ENCODE results near the gene INPP4A.

DNA sequence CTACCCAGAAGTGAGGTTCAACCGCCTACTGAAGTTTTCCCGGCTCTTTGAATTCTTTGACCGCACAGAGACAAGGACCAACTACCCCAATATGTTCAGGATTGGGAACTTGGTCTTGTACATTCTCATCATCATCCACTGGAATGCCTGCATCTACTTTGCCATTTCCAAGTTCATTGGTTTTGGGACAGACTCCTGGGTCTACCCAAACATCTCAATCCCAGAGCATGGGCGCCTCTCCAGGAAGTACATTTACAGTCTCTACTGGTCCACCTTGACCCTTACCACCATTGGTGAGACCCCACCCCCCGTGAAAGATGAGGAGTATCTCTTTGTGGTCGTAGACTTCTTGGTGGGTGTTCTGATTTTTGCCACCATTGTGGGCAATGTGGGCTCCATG lies 48.7 kb upstream of the INPP4A start:
- TF ChIP-seq HMG20A (CRISPR knock-in tag; IDR thresholded peaks at IDR 0.05; ENCODE audit: borderline replicate concordance), result no peak
- no peak for TF ChIP-seq SMAD1 (CRISPR knock-in tag; IDR thresholded peaks at IDR 0.05; ENCODE audit: borderline replicate concordance, low read depth)
- TF ChIP-seq, protein P1, sequence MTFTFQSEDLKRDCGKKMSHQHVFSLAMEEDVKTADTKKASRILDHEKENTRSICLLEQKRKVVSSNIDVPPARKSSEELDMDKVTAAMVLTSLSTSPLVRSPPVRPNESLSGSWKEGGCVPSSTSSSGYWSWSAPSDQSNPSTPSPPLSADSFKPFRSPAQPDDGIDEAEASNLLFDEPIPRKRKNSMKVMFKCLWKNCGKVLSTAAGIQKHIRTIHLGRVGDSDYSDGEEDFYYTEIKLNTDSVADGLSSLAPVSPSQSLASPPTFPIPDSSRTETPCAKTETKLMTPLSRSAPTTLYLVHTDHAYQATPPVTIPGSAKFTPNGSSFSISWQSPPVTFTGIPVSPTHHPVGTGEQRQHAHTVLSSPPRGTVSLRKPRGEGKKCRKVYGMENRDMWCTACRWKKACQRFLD (CRISPR knock-in tag; IDR thresholded peaks at IDR 0.05; ENCODE audit: borderline replicate concordance), result no peak
- TF ChIP-seq ZNF670 (CRISPR knock-in tag; IDR thresholded peaks at IDR 0.05; ENCODE audit: borderline replicate concordance), result no peak
- TF ChIP-seq SRF (IDR thresholded peaks at IDR 0.05; ENCODE audit: low read depth, low read length), result no peak
- TF ChIP-seq, protein P2, sequence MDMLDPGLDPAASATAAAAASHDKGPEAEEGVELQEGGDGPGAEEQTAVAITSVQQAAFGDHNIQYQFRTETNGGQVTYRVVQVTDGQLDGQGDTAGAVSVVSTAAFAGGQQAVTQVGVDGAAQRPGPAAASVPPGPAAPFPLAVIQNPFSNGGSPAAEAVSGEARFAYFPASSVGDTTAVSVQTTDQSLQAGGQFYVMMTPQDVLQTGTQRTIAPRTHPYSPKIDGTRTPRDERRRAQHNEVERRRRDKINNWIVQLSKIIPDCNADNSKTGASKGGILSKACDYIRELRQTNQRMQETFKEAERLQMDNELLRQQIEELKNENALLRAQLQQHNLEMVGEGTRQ (IDR thresholded peaks at IDR 0.05; ENCODE audit: low read depth, low read length), result no peak
- TF ChIP-seq, protein P2 (CRISPR knock-in tag; IDR thresholded peaks at IDR 0.05; ENCODE audit: borderline replicate concordance), result no peak
- TF ChIP-seq ERF (CRISPR knock-in tag; IDR thresholded peaks at IDR 0.05), result no peak
- TF ChIP-seq STAT5B (CRISPR knock-in tag; IDR thresholded peaks at IDR 0.05), result no peak
- TF ChIP-seq, protein P3, sequence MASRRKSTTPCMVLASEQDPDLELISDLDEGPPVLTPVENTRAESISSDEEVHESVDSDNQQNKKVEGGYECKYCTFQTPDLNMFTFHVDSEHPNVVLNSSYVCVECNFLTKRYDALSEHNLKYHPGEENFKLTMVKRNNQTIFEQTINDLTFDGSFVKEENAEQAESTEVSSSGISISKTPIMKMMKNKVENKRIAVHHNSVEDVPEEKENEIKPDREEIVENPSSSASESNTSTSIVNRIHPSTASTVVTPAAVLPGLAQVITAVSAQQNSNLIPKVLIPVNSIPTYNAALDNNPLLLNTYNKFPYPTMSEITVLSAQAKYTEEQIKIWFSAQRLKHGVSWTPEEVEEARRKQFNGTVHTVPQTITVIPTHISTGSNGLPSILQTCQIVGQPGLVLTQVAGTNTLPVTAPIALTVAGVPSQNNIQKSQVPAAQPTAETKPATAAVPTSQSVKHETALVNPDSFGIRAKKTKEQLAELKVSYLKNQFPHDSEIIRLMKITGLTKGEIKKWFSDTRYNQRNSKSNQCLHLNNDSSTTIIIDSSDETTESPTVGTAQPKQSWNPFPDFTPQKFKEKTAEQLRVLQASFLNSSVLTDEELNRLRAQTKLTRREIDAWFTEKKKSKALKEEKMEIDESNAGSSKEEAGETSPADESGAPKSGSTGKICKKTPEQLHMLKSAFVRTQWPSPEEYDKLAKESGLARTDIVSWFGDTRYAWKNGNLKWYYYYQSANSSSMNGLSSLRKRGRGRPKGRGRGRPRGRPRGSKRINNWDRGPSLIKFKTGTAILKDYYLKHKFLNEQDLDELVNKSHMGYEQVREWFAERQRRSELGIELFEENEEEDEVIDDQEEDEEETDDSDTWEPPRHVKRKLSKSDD (CRISPR knock-in tag; IDR thresholded peaks at IDR 0.05; ENCODE audit: low read depth), result no peak
- TF ChIP-seq RAD21 (CRISPR knock-in tag; IDR thresholded peaks at IDR 0.05), result no peak
